Upper lobe of left lung (tissue), 4 donors: ENCODE measurements around the gene KMT2C.

Experiments
- CTCF ChIP-seq, 6 experiments: fragments of 450-650 bp in 4 of 6; fragments of 200-600 bp in 2 of 6; sonication (generic) in 2 of 6; IDR thresholded peaks; one replicate each; pipeline ENCODE4 v1.5.1; 2016 to 2019; ENCODE audit warnings: antibody characterized with exemption in 6 of 6
- POLR2A ChIP-seq, 4 donors: fragments of 450-650 bp; IDR thresholded peaks; one replicate each; pipeline ENCODE4 v1.5.1; 2016 to 2017; ENCODE audit warnings: antibody characterized with exemption in 4 of 4, mild to moderate bottlenecking in 2 of 4
- POLR2AphosphoS5 ChIP-seq, 2 donors: sonication (generic); formaldehyde crosslinking; IDR thresholded peaks; one replicate each; pipeline ENCODE4 v1.5.1; 2017; ENCODE audit warnings: antibody characterized with exemption in 2 of 2

DNA sequence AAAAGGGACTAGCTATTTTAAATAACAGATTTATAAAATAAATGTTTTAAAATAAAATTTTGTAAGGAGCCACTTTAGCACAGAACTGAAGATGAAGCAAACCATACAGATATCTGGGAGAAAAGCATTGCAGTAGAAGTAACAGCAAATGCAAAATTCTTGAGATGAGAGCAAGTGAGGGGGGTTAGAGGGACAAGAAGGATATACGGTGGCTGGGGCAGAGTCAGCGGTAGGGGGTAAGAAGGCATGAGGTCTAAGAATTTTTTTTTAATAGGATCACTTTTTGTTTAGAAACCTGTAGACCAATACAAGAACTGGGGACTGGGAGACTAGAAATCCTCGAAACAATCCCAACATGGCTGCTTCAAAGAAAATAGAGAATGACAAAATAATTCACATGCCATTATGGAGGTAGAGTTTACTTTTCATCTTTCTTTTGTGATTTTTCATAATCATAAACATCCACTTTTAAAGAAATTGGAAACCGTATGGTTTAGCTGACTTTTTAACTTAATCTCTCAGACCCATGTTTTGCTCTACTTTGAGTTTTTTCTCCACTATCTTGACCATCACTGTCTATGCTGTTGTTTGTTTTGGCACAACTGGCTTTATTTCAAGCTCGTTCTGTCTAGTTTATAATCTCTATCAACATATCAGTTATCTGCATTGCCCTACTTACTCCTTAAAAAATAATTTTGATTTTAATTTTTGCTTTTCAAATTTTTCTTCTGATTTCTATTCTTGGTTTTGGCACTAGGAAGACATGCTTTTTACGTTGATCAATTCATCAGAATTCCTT lies 73.5 kb downstream of the KMT2C start:
- no peak for TF ChIP-seq CTCF (IDR thresholded peaks at IDR 0.05)
- TF ChIP-seq POLR2AphosphoS5 (IDR thresholded peaks at IDR 0.05), result no peak
- TF ChIP-seq POLR2A (IDR thresholded peaks at IDR 0.05), result no peak
